ENCODE results near the gene ARHGAP24.

DNA sequence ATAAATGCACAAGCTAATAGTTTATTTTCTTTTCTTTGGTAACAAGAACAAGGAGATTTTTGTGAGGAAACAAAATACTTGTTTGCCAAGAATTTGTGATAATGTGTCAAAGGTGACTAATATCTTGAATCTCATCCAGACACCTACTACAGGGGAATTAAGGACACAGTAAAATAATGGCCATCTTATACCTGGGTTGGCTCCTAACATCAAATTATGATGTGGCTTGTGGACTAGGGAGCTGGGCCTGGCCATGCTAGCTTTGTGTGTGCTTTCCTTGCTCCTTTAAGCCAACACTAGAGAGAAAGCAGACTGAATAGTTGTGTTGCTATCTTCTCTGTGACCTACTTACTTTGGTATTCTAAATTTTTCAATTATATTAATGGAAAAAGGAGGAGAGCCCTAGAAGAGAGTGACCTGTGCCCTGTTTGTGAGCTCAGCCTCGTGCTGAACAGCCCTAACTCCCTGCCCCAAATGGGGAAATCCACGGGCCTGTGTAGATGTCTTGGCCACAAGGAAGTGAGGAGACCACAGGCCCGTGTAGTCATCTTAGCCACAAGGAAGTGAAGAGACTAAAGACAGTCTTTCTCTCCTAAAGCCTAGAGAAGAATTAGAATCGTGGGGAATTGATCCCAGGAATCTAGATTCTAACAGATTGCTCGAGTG lies 23.3 kb downstream of the ARHGAP24 start:
- TF ChIP-seq, protein P1, sequence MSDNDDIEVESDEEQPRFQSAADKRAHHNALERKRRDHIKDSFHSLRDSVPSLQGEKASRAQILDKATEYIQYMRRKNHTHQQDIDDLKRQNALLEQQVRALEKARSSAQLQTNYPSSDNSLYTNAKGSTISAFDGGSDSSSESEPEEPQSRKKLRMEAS (IDR thresholded peaks at IDR 0.05; ENCODE audit: low read depth), result no peak
- no peak for TF ChIP-seq POLR2AphosphoS5 (IDR thresholded peaks at IDR 0.05; ENCODE audit: low read depth, low read length)

Data from SK-N-SH (cell line).